A549 (cell line): Measurements from ENCODE around the gene MAML2. TPM values are rescaled to one million over a fixed set of nuclear protein-coding genes. Genes with fewer than 3 reads are reported as not detected.

ENCODE experiments used
- ATAC-seq, 2 experiments: fragments of 200-7000 bp in 1 of 2; fragments of >200 bp in 1 of 2; cut with Nextera tagmentation in 1 of 2; cut with Tn5 transposase in 1 of 2; 3 replicates each; pipeline versions ENCODE4 v1.8.0 to v1.9.1; 2018 to 2020; ENCODE audit warnings: mild to moderate bottlenecking in 1 of 2, moderate library complexity in 1 of 2
- CTCF ChIA-PET: fragments of 300-600 bp; sonication (Branson Sonifier 250); formaldehyde crosslinking; extraction: SDS; loops from one replicate; lab custom pipeline; 2021; ENCODE audit warnings: antibody characterized with exemption, inconsistent platforms; lab: Yijun Ruan, JAX
- POLR2A ChIA-PET: fragments of 350-600 bp; formaldehyde crosslinking; extraction: SDS; loops from one replicate; lab custom pipeline; 2021; ENCODE audit warnings: antibody characterized with exemption, inconsistent platforms; lab: Yijun Ruan, JAX
- DNase-seq, 2 experiments: peaks; one replicate each; pipeline versions ENCODE4 v3.0.0 to v3.0.0-alpha.2; 2011 to 2016; ENCODE audit warnings: low read depth in 1 of 2, low spot score in 1 of 2
- FAIRE-seq: peaks from 2 replicates; lab custom pipeline; 2011; peaks lifted over from hg19 to GRCh38; lab: Jason Lieb, UNC
- H3K27ac ChIP-seq, 2 experiments: fragments of >200 bp; sonication (Bioruptor Twin); formaldehyde crosslinking; 3 replicates each; pipeline ENCODE4 v1.5.1; 2016 to 2017
- H3K4me1 ChIP-seq: fragments of >200 bp; sonication (Bioruptor Twin); formaldehyde crosslinking; 3 replicates; pipeline ENCODE4 v1.6.1; 2016
- H3K4me2 ChIP-seq: fragments of >200 bp; sonication (Bioruptor Twin); formaldehyde crosslinking; 3 replicates; pipeline ENCODE4 v1.6.1; 2016
- H3K4me3 ChIP-seq: fragments of >200 bp; sonication (Bioruptor Twin); formaldehyde crosslinking; 3 replicates; pipeline ENCODE4 v1.5.1; 2016
- H3K9me3 ChIP-seq: fragments of >200 bp; sonication (Bioruptor Twin); formaldehyde crosslinking; 3 replicates; pipeline ENCODE4 v1.6.1; 2016
- BCL3 ChIP-seq: fragments of >200 bp; sonication (Bioruptor Twin); formaldehyde crosslinking; IDR thresholded peaks from 3 replicates; pipeline ENCODE4 v1.6.1; 2016
- BHLHE40 ChIP-seq: IDR thresholded peaks from 2 replicates; pipeline ENCODE4 v1.6.1; 2012; ENCODE audit warnings: low read depth, low read length, inconsistent platforms
- EHF ChIP-seq: fragments of 250-450 bp; sonication (Bioruptor Pico); IDR thresholded peaks from 2 replicates; pipeline ENCODE4 v1.5.0; 2020; ENCODE audit warnings: mild to moderate bottlenecking
- ELK1 ChIP-seq: fragments of 150-350 bp; IDR thresholded peaks from 2 replicates; pipeline ENCODE4 v1.6.1; 2014; ENCODE audit warnings: low read depth, mild to moderate bottlenecking, low read length
- FOXS1 ChIP-seq: fragments of 250-450 bp; sonication (Bioruptor Pico); IDR thresholded peaks from 2 replicates; pipeline ENCODE4 v1.5.0; 2020; ENCODE audit warnings: mild to moderate bottlenecking, moderate library complexity
- GATA3 ChIP-seq: IDR thresholded peaks from 2 replicates; pipeline ENCODE4 v1.6.1; 2012; ENCODE audit warnings: borderline replicate concordance
- HOXB5 ChIP-seq: fragments of 250-450 bp; sonication (Bioruptor Pico); IDR thresholded peaks from 2 replicates; pipeline ENCODE4 v1.5.0; 2020; ENCODE audit warnings: mild to moderate bottlenecking, moderate library complexity
- KDM1A ChIP-seq: fragments of 200-600 bp; sonication (generic); IDR thresholded peaks from 2 replicates; pipeline ENCODE4 v1.6.1; 2016; ENCODE audit warnings: low read depth, mild to moderate bottlenecking
- MAX ChIP-seq: IDR thresholded peaks from 2 replicates; pipeline ENCODE4 v1.6.1; 2012
- MYC ChIP-seq: IDR thresholded peaks from 2 replicates; pipeline ENCODE4 v1.6.1; 2012; ENCODE audit warnings: mild to moderate bottlenecking, inconsistent platforms, low read length, improper control_type of control experiment, borderline replicate concordance
- NR3C1 ChIP-seq: fragments of >200 bp; sonication (Bioruptor Twin); formaldehyde crosslinking; IDR thresholded peaks from 3 replicates; pipeline ENCODE4 v1.6.1; 2017
- RAD21 ChIP-seq, 2 experiments: fragments of >200 bp in 1 of 2; sonication (Bioruptor Twin) in 1 of 2; formaldehyde crosslinking in 1 of 2; IDR thresholded peaks in 1 of 2; conservative IDR thresholded peaks in 1 of 2; 2 replicates in 1 of 2; 3 replicates in 1 of 2; pipeline ENCODE4 v1.6.1; 2012 to 2018; ENCODE audit warnings: inconsistent platforms in 1 of 2
- RFX5 ChIP-seq: fragments of 450-650 bp; IDR thresholded peaks from 2 replicates; pipeline ENCODE4 v1.7.1; 2014; ENCODE audit warnings: antibody characterized with exemption, mild to moderate bottlenecking, moderate library complexity
- SMC3 ChIP-seq: fragments of >200 bp; sonication (Bioruptor Twin); formaldehyde crosslinking; IDR thresholded peaks from 3 replicates; pipeline ENCODE4 v1.6.1; 2018; ENCODE audit warnings: inconsistent platforms
- USF2 ChIP-seq: fragments of 450-650 bp; IDR thresholded peaks from 2 replicates; pipeline ENCODE4 v1.6.1; 2014; ENCODE audit warnings: antibody characterized with exemption
- ZC3H11A ChIP-seq: fragments of 450-650 bp; IDR thresholded peaks from 2 replicates; pipeline ENCODE4 v1.6.1; 2014; ENCODE audit warnings: antibody characterized with exemption, mild to moderate bottlenecking
- WGBS: methylation state at CpG from one replicate; pipeline ENCODE4 v1.1.6; 2017; ENCODE audit errors: missing lambda C conversion rate; 5-methylcytosine and 5-hydroxymethylcytosine counted together
- polyA plus RNA-seq, 4 experiments: library from polyadenylated mRNA; depleted of rRNA in 3 of 4; stranded (reverse); fragments of >200 nt; fragmentation: RNase III in 1 of 4; extraction: RNeasy Plus Mini Kit Qiagen cat#74134 plus additional on column Dnase treatment in 1 of 4; gene quantifications; 2 replicates in 3 of 4; 3 replicates in 1 of 4; pipeline ENCODE4 v1.2.3, GENCODE V29; 2011 to 2017

Gene MAML2
- polyA plus RNA-seq, 2 of the 4 experiments (the other 2 are of a cell fraction): 1.5 to 2.5 TPM

GRCh38 chr11:96322775-96323641 is 20.0 kb downstream of the MAML2 start:
- peaks cover 21% of the 10 kb centered on the region for H3K4me1 ChIP-seq
- TF ChIP-seq MAX (no peak), NR3C1 (no peak), RFX5 (no peak), EHF (CRISPR knock-in tag) (no peak)
- TF ChIP-seq, all 56 proteins: peak for 0
- FAIRE-seq (no peak), ATAC-seq (no peak), DNase-seq (no peak)
- H3K9me3 ChIP-seq: no peaks in the 10 kb centered on the region
- ChIA-PET CTCF (interaction anchor here (1.0 to 2.9 kb wide), 2 partner anchors 9 to 20 kb away, joined by 3 to 14 read pairs; partner anchors contain the start of gene MAML2), POLR2A (no interaction called here)
- H3K27ac ChIP-seq: no peak overlapping the region
- H3K4me2 ChIP-seq: no peak overlapping the region
- WGBS: 95% methylated on average over 10 of the region's 10 CpGs
- no peak overlapping the region for H3K4me3 ChIP-seq

GRCh38 chr11:96321091-96321490 is 21.9 kb downstream of the MAML2 start:
- ChIA-PET CTCF (interaction anchor here (0.9 to 2.9 kb wide), 3 partner anchors 15 to 84 kb away, joined by 3 to 14 read pairs (median 3); partner anchors contain the start of gene MAML2), POLR2A (no interaction called here)
- H3K4me3 ChIP-seq: no peak overlapping the region
- H3K9me3 ChIP-seq: no peaks in the 10 kb centered on the region
- TF ChIP-seq GATA3: no peak
- no peak for TF ChIP-seq KDM1A
- no peak for TF ChIP-seq BCL3
- TF ChIP-seq ZC3H11A: no peak
- H3K4me1 ChIP-seq: peaks cover 20% of the 10 kb centered on the region
- FAIRE-seq (no peak), DNase-seq (no peak), ATAC-seq (no peak)
- H3K4me2 ChIP-seq: no peak overlapping the region
- WGBS: 91% methylated on average over 5 of the region's 5 CpGs
- H3K27ac ChIP-seq: no peak overlapping the region

- POLR2A ChIA-PET: no interaction called here
These were observed 22.9 kb downstream of the MAML2 start for GRCh38 chr11:96319898-96320656.

More at GRCh38 chr11:96319898-96320656, 22.9 kb downstream of the MAML2 start:
- Histone ChIP-seq H3K9me3 (no peaks in the 10 kb centered on the region), H3K27ac (no peak overlapping the region), H3K4me1 (peaks cover 10% of the 10 kb centered on the region), H3K4me2 (no peak overlapping the region), H3K4me3 (no peak overlapping the region)
- TF ChIP-seq MYC (no peak), USF2 (no peak), GATA3 (no peak), RAD21 (conservative IDR thresholded peaks at IDR 0.05 in 1 of 2, IDR thresholded peaks at IDR 0.05 in 1 of 2) (no peak), BHLHE40 (no peak), FOXS1 (CRISPR knock-in tag) (no peak), SMC3 (no peak), HOXB5 (CRISPR knock-in tag) (no peak), ELK1 (no peak)
- DNase-seq (no peak), ATAC-seq (no peak), FAIRE-seq (no peak)
- 75% methylated on average over 2 of the region's 2 CpGs for WGBS
- CTCF ChIA-PET: interaction anchor here (0.6 to 1.7 kb wide), 3 partner anchors 8 to 118 kb away, joined by 3 to 5 read pairs (median 4); partner anchors contain the start of gene MAML2
